NCI-H2107 treated with DMSO at 0.1 percent for 48 hours (cell line): ENCODE results near the gene OR52M1.

Experiments
- DNase-seq: peaks from one replicate; lab custom pipeline; 2025; ENCODE audit not compliant: unreplicated experiment; lab: John Stamatoyannopoulos, UW

Gene OR52M1

DNA sequence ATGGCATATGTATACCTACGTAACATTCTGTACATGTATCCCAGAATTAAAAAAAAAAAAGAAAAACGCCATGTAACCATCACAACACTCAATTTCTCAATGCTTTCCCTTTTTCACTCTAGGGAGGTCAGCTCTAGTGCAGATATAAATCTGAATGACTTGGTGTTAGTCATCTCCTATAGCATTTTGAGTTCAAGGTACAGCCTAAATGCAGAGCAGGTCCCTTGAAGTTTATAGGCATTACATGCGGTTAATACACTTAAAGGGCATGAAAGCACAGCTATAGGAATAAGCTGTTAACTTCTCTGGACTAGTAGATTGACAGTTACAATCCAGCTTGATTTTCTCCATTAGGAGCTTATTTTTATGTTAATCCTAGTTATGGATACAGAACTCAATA is 20.4 kb downstream of the OR52M1 start:
- no peak for DNase-seq

DNA sequence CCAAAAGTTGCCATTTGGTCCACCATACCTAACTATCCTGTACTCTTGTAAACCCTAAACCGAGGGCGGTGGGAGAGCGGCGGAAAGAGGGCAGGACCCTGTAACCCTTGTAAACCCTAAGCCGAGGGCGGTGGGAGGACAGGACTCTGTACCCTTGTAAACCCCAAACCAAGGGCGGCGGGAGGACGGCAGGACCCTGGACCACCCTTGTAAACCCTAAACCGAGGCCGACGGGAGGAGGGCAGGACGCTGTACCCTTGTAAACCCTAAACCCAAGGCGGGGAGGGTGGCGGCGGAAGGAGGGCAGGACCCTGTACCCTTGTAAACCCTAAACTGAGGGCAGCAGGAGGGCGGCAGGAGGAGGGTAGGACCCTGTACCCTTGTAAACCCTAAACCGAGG is 24.1 kb downstream of the OR52M1 start:
- DNase-seq = no peak

DNA sequence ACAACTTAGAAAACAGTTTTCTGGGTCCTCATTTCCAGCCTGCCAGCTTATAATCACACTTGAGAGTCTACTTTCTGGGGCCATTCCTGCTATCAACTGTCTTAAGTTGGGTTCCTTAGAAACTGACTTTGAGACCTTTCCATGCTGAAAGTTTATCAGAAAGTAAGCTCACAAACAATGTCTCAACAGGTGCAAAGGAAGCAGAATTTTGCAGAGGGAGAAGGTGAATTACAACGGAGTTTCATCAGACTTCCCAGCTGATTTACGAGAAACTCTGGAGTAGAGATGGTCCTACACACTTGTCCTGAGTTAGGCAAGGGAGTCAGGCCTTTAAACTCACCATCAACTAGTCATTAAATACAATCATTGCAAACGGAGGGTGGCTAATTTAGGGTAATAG is 31.9 kb downstream of the OR52M1 start:
- DNase-seq = no peak

DNA sequence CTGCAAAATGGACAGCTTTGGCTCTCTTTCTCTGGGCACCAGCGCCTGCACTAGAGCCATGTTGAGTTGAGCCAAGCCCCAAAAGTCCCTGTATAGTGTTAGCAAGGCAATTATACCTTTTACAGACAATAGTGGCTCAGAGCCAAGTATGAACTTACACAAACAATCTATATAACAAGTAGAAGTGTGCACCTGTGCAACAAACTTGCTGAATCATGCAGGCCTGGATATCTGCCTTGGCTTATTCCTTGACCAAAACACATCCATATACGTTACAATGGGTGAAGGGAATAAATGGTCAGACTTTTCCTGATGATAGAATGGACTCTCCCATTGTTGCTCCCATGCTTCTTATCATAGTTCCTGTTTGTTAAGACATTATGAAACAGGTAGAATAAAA is 32.8 kb downstream of the OR52M1 start:
- no peak for DNase-seq

DNA sequence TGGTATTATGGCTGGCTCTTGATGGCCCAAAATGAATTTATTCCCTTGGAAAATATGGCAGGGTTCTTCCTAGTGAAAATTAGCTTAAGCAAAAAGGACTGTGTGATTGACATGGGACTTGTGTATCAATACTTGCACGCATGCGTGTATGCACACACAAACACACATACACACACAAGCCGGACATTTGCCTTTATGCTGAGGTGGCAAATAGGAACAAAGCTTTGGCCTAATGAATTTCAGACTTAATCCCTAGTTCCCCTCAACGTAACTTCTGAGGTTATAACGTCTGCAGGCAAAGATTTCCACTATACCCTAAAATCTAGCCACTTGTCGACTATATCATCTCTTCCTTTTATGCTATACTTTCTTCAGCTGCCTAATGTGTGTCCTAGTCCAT is 33.6 kb downstream of the OR52M1 start:
- no peak for DNase-seq

DNA sequence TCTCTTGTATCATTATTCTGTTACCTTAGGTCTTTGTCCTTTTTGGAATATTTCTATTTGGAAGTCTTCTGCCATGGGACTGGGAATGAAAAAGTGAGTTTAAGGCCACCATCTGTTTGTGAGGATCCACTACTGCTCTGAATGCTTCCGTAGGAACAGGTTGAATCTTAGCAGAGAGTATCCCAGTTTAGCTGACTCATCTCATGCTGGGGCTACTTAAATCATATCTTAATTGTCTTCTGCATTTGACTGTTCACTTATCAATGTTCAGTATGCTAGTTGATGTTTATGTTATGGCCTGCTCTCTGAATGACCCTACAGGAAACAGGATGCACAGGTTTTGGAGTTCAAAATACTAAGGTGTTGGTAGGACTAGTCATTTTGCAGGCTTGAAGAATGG is 35.1 kb downstream of the OR52M1 start:
- no peak for DNase-seq

DNA sequence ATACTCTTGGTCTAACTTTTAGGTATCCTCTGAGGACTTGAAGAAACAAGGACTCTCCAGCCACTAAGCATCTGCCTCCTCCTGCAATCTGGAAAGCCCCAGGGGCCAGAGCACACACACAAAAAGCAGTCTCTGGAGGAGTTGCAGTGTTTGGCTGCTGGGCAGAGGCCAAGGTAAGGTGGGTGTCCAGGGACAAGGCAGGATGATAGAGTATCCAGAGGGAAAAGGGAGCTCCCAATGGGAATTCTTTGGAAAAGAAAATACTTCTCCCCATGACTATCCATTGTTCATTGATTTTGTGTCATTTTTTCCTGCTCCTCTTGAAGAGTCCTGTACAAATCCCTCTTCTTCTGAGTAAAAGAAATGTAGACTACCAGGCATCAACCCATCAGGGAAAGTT is 36.5 kb downstream of the OR52M1 start, which contains the start of gene OR52I2:
OR52I2 (plus strand) TSS at position 301 of the 400 bp plus-strand sequence.
- no peak for DNase-seq

DNA sequence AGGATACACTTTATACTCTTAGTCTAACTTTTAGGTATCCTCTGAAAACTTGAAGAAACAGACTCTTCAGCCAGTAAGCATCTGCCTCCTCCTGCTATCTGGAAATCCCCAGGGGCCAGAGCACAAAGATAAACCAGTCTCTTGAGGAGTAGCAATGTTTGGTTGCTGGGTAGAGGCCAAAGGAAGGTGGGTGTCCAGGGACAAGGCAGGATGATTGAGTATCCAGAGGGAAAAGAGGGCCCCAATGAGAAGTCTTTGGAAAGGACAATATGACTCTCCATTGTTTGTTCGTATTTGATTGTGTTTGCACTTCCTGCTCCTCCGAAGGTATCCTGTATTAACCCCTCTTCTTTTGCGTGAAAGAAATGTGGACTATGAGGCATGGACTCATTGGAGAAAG is 44.0 kb downstream of the OR52M1 start:
- no peak for DNase-seq

DNA sequence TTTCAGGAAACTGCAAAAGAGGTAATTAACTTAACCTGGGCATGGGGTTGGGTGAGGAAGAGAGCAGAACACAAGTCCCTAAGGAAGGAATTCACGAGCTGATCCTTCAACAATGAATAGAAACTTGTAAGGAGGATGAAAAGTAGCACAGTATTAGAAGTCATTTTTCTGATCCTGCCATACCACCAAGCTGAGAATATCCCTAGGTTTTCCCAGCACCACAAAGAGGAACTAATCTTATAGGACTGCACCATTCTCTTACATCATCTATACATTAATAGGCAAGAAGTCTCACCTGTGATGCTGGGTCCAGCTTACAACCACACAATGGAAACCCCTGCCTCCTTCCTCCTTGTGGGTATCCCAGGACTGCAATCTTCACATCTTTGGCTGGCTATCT is 48.7 kb downstream of the OR52M1 start, which contains the start of gene OR52I1:
OR52I1 (plus strand) TSS at position 301 of the 400 bp plus-strand sequence; CDS start at position 301, 0 bp downstream.
- DNase-seq = no peak
